Keratinocyte (primary cell): ENCODE data around the gene DIDO1.

ENCODE experiments used
- EZH2 ChIP-seq: IDR thresholded peaks from one replicate; pipeline ENCODE4 v1.6.1; 2012; ENCODE audit warnings: inconsistent platforms, mild to moderate bottlenecking, low read length, moderate library complexity
- TF ChIP-seq, protein P1 (sequence below), 3 experiments: IDR thresholded peaks in 1 of 3; conservative IDR thresholded peaks in 1 of 3; optimal IDR thresholded peaks in 1 of 3; 2 replicates in 2 of 3; 3 replicates in 1 of 3; pipeline versions ENCODE3 to v1.5.1; 2011; ENCODE audit warnings: low read length in 3 of 3, mild to moderate bottlenecking in 3 of 3, moderate library complexity in 2 of 3, control low read depth in 1 of 3, inconsistent platforms in 1 of 3; ENCODE audit not compliant: insufficient read depth in 2 of 3; ENCODE audit errors: extremely low read depth in 1 of 3

DNA sequence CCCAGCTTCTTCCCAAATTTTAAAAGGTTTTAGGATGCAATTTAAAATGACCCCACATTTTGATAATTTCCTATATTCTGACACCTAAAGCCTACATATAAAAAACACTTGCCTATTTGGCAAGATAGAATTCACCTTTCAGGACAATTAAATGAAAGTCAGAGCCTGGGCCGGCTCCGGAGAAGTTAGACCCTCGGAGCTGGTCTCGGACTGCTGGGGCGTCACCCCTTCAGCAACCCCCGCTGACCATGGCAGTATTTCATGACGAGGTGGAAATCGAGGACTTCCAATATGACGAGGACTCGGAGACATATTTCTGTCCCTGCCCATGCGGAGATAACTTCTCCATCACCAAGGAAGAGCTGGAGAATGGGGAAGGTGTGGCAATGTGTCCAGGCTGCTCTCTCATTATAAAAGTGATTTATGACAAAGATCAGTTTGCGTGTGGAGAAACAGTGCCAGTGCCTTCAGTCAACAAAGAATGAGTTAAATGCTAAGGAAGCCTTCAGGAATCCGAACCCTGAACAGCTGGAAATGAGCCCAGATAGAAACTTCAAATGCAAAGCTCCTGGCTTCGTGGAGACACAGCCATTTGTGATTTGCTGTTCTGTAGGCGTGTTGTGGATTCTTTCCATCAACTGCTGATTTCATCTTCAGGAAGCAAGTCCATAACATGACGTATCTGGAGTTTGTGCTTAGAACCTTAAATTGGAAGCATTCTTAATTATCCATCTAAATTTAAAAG is 80.7 kb downstream of the DIDO1 start:
- TF ChIP-seq, protein P1, sequence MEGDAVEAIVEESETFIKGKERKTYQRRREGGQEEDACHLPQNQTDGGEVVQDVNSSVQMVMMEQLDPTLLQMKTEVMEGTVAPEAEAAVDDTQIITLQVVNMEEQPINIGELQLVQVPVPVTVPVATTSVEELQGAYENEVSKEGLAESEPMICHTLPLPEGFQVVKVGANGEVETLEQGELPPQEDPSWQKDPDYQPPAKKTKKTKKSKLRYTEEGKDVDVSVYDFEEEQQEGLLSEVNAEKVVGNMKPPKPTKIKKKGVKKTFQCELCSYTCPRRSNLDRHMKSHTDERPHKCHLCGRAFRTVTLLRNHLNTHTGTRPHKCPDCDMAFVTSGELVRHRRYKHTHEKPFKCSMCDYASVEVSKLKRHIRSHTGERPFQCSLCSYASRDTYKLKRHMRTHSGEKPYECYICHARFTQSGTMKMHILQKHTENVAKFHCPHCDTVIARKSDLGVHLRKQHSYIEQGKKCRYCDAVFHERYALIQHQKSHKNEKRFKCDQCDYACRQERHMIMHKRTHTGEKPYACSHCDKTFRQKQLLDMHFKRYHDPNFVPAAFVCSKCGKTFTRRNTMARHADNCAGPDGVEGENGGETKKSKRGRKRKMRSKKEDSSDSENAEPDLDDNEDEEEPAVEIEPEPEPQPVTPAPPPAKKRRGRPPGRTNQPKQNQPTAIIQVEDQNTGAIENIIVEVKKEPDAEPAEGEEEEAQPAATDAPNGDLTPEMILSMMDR (optimal IDR thresholded peaks at IDR 0.05 in 1 of 3, IDR thresholded peaks at IDR 0.05 in 1 of 3, conservative IDR thresholded peaks at IDR 0.05 in 1 of 3; ENCODE audit: extremely low read depth in 1 of 3, insufficient read depth in 2 of 3, low read length in 3 of 3), result no peak
- TF ChIP-seq EZH2, result no peak
